GM19438 (cell line): ENCODE data around the gene CCDC57.
"Not testable (repeated sequence)": the region's sequence is repeated elsewhere in the genome, so short reads cannot be mapped to it uniquely, and the experiment has no call there.

Source experiments
- ATAC-seq: cut with Tn5 transposase; IDR thresholded peaks from one replicate; pipeline ENCODE4 v1.9.1; 2021; ENCODE audit warnings: low read depth; ENCODE audit not compliant: unreplicated experiment

The CCDC57 gene

GRCh38 chr17:82226146-82226808, 13.6 kb upstream of the CCDC57 start:
- no peak for ATAC-seq

GRCh38 chr17:82225368-82226029, 12.9 kb upstream of the CCDC57 start:
- ATAC-seq = no peak

- ATAC-seq = no peak
Measured at GRCh38 chr17:82224666-82225065, 12.0 kb upstream of the CCDC57 start.

GRCh38 chr17:82223517-82223916, 10.9 kb upstream of the CCDC57 start:
- no peak for ATAC-seq

GRCh38 chr17:82222816-82223215, 10.2 kb upstream of the CCDC57 start:
- ATAC-seq = no peak

- no peak for ATAC-seq
Measured at GRCh38 chr17:82221341-82221902, 8.8 kb upstream of the CCDC57 start.

GRCh38 chr17:82219753-82220709, 7.4 kb upstream of the CCDC57 start:
- no peak for ATAC-seq

GRCh38 chr17:82219083-82219482, 6.4 kb upstream of the CCDC57 start:
- no peak for ATAC-seq

- no peak for ATAC-seq
Measured at GRCh38 chr17:82218349-82219075, 5.9 kb upstream of the CCDC57 start.

- no peak for ATAC-seq
Measured at GRCh38 chr17:82217530-82218204, 5.0 kb upstream of the CCDC57 start.

- ATAC-seq = no peak
Measured at GRCh38 chr17:82217120-82217529, 4.5 kb upstream of the CCDC57 start.

GRCh38 chr17:82216301-82217119, 3.9 kb upstream of the CCDC57 start:
- ATAC-seq = no peak

- no peak for ATAC-seq
Measured at GRCh38 chr17:82215972-82216300, 3.3 kb upstream of the CCDC57 start.

GRCh38 chr17:82215095-82215971, 2.7 kb upstream of the CCDC57 start:
- no peak for ATAC-seq

- no peak for ATAC-seq
Measured at GRCh38 chr17:82214012-82214628, 1.5 kb upstream of the CCDC57 start.

GRCh38 chr17:82213251-82214011, 789 bp upstream of the CCDC57 start:
- ATAC-seq = no peak

- ATAC-seq = not testable (repeated sequence)
Measured at GRCh38 chr17:82210655-82211054, 2.0 kb downstream of the CCDC57 start.
